Stimulated activated CD4-positive, alpha-beta T cell treated with anti-CD3 and anti-CD28 coated beads, Interleukin-2, amount 100 ng/mL, for 48 hours (primary cell): Measurements from ENCODE around the gene HIVEP1.
"Not testable (repeated sequence)": the region's sequence is repeated elsewhere in the genome, so short reads cannot be mapped to it uniquely, and the experiment has no call there.

ENCODE experiments used
- DNase-seq, 2 donors: peaks; one replicate each; pipeline ENCODE4 v3.0.0-alpha.2; 2020

The HIVEP1 gene

DNA sequence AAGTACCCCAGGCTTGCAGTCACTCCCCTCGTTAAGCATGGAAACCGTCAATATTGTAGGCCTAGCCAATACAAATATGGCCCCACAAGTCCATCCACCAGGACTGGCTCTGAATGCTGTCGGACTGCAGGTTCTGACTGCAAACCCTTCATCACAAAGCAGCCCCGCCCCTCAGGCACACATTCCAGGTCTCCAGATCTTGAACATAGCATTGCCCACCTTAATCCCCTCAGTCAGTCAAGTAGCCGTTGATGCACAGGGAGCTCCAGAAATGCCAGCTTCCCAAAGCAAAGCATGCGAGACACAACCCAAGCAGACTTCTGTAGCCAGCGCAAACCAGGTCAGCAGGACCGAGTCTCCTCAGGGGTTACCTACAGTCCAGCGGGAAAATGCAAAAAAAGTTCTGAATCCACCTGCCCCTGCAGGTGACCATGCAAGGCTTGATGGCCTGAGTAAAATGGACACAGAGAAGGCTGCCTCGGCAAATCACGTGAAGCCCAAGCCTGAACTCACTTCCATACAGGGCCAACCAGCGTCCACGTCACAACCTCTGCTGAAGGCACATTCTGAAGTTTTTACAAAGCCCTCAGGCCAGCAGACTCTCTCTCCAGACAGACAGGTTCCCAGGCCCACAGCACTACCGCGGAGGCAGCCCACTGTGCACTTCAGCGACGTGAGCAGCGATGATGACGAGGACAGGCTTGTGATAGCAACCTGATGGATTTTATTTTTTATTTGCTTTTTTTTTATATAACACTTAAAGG is 151.8 kb downstream of the HIVEP1 start:
- no peak for DNase-seq

DNA sequence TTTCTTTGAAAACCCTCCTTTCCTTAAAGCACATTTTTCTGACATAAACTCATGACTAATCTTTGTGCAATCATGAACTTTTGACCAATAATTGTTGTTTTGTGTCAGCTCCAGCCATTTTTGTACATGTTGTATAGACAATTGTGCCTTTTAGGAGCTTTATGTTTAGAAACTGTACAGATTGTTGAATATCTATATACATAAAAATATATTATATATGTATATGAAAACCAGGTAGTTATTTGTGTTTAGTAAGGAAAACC is 152.3 kb downstream of the HIVEP1 start:
- no peak for DNase-seq

DNA sequence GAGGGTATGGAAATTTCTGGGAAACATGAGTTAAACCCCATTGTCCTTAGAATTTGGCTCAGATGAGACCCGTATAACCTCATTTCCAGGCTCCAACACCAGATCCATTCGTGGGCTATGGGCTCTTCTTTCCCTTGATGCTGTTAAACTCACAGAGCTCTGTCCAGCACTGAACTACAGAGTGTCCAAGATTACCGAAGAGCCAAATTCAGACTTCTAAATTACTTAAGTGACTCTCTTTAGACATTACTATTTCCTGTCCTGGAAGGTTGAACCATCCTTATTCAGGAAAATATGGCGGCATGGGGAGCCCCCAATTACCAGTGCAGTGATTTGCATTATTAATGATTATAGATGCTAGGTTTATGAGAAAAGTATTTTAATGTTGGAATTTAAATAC is 153.2 kb downstream of the HIVEP1 start:
- DNase-seq: no peak

DNA sequence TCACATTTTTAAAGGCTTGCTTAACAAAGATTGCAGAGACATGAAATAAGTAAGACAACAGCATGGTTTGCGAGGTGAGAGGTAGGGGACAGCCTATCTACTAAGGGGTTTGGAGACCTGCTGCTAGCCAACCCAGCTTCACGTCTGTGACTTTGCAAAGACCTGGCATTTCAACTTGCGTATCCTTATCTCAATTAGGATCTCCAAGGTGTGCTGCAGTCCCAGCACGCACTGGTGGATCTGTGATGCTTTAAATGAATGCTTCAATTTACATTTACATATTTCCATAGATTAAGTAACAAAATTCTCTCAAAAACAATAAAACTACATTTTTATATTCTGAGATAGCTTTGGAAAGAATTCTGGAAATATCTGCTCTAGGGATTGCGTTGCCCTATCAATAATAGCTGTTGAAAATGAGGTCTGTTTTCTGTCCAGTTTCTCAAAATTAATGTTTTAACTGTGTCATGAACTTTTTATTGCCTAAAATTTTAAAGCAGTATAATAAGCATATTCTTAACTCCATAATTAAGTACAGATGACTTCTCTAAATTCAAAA is 153.7 kb downstream of the HIVEP1 start:
- DNase-seq: no peak

DNA sequence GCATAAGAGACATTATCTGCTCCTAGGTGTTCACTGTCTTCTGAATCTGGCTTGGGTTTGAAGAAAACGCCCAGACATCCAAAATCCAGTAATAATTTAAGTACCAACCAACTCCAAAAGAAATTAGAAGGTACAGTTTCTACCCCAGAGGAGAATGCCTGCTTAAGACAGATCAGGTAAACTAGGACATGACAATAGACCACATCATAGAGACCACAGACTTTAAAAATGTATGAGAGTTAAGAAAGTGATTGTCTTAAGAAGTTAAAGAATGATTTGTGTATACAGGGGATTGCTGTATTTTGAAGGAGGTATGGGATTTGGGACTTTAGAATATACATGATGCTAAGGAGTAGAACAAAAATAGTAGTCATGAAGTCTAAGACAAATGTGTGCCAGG is 157.3 kb downstream of the HIVEP1 start:
- no peak for DNase-seq

DNA sequence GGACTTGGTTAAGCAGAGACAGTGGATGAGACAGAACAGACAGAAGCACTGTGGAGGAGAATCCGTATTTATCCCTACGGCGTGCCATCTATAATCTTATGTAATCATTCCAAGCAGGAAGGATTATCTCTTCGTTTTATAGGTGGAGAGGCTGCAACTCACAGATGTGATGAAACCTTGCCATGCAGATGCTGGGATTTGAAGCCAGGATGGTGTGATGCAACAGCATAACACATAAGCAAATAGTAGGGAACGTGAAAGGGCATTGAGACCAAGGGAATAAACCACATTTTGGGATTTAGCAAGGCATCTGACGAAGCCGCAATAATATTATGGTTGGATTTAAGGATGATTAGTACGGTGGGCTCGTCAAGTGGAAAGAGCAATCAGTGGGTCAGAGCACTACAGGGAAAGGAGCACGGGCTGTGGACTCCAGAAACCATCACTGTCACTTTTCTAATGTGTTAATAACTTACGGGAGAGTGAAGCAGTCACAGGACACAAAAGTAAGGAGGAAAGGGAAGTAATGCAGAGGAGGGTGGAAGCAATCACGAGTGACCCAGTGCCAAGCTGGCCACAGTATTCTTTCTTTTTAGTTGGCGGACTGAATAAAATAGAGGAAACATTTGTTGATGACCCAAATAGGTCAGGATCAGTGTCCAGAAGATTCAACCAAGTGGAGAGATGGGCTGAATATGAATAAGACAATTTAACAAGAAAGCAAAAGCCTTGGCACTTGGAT is 158.4 kb downstream of the HIVEP1 start:
- no peak for DNase-seq

DNA sequence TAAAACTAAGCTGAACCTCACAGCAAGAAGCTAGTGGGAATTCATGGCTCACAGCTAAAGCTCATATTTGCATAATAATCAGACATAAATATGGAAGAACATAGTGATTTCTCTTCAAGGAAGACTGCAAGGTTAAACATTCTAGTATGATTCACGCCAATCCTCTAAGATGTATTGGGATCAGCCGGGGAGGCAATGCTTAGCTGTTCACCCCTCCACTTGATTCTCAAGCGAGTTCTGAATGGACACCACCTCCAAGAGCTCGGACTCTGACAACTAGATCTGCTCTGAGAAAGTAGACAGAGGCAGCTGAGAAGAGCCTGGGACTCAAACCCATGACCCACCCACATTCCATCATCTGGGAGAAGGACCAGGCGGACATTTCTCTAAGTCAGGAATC is 159.6 kb downstream of the HIVEP1 start:
- DNase-seq: no peak

DNA sequence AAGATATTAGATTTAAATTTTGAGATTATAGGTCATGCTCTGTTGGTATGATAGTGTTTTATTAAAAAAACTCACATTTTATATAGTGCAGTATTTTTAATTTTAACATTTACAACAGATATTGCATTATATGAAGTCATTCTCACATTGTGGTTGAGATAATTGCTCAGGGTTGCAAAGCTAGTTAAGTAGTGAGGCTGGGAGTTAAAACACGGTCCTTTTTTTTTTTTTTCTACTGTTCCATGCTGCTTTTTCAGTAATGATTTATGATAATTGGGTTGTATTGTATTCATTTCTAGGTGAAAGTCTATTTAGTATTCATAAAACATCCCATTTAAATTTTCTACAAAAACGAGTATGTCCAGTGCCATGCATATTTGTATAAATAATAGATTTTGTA is 160.5 kb downstream of the HIVEP1 start:
- no peak for DNase-seq

DNA sequence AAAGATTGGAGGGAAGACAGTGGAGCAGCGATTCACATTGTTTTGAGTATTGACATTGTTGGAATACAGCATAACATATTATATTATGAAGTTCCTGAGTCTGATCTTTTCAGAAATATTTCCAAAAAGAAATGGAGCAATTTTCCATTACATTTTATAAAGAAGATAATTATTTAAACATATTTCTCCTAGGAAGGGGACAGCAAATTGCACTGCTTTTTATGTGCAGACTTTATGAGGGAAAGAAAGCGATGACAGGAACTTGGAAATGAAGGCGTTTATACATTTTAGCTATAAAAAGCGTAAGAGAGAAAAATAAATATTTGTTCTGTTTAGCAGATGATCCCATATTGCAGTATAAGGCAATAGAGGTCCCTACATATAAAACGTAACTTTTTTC is 161.1 kb downstream of the HIVEP1 start:
- DNase-seq: no peak

DNA sequence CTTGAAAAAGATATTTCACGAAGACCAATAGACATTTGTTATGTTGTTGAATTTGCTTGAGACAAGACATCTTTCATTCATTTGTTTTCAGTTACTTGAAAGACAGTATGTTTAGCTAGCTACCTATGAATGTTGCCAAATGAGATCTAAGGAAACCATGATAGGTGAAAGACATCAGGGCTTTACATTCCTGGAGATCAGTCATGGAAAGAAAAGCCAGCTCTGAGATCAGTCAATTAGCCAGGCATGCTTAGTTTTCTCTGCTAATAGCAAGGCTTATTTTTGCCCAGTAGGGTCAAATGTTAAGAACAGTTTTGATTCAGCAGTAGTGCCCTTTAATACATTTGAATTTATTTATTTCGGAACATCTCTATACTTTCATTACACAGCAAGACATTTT is 161.5 kb downstream of the HIVEP1 start:
- no peak for DNase-seq

DNA sequence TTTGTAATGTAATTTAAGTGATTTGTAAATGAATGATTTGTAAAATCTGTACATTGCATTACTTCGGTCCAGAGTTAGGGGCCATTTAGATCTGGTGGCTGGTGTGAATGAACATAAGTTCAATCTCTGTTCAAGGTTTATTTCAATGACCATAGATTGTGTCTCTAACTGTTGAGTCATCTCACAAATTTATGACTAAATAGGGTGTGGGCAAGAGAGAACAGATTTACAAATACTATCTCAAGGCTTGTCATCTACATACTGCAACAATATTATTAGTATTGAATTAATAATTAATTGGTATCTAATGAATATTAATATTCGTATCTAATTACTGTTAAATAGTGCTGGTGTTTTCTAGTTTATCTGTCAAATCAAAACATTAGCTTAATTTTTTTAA is 162.8 kb downstream of the HIVEP1 start:
- no peak for DNase-seq

DNA sequence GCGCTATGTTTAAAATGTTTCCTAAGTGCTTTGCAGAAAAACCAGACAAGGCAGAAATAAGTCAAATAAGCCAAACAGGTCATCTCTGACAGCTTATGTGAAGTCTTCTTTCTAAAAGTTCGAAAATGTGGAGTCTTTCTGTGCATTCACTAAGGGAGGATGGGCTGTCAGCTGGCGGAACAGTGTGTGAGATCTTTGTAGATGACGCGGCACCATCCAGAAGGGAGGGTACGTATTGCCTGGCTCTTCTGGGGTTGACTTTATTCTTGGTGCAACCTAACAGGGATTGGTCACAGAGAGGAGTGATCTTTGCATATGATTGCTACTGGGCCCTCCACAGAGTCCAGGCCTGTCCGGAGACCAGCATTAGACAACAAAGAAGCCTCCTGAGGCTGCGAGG is 163.5 kb downstream of the HIVEP1 start:
- no peak for DNase-seq

DNA sequence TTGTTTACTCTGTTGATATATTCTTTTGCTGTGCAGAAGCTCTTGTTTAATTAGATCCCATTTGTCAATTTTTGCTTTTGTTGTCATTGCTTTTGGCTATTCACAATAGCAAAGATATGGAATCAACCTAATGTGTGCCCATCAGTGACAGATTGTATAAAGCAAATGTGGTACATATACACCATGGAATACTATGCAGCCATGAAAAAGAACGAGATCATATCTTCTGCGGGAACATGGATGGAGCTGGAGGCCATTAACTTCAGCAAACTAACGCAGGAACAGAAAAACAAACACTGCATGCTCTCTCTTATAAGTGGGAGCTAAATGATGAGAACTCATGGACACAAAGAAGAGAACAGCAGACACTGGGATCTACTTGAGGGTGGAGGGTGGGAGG is 164.7 kb downstream of the HIVEP1 start:
- not testable (repeated sequence) for DNase-seq

DNA sequence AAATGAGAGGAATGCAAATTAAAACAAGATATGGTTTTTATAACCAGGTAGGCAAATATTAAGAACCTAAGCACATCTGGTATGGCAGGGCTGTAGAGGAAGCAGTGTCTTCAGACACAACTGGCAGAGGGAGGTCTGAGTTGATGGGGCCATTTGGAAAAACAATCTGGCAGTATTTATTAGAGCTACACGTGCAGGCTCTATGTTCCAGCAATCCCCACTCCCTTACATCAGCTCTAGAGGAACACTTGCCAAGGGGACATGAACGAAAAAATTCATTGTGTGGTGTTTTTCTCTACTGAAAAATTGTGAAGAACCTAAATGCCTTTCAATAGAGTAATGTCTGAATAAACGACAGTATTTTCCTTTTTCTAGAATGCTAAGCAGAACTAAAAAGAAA is 166.4 kb downstream of the HIVEP1 start:
- DNase-seq: no peak

DNA sequence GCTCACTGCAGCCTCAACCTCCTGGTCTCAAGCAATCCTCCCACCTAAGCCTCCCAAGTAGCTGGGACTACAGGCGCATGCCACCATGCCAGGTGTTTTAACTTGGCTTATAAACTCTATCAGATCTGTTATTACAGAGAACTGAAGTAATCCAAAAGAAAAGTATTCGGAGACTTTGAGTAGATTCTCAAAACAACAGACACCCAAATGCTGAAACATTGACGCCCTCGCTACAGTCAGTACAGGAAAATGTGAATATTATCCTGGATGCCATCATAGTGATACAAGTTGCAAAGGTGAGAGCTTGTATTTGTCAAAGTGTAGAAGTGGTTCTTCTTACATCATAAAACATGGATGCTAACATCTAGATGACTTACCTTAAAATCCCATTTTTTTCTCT is 169.4 kb downstream of the HIVEP1 start:
- no peak for DNase-seq

DNA sequence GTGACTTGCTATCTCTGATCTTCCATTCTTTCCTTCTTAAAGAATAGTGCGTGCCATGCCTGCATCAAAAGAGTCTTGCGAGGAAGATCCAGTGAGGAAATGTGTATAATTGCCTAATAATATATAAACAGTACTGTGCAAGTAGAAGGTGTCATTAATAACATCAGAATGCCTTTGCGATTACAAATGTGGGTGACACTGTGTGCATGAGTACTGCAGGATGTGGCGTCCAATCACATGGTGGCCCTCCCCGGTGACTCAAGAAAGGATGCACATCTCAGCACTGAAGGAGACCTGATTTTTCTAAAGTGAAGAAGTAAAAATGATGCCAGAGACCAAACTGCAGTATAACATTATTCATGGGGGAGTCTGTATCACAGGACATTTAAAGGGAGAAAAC is 170.6 kb downstream of the HIVEP1 start:
- DNase-seq: no peak

DNA sequence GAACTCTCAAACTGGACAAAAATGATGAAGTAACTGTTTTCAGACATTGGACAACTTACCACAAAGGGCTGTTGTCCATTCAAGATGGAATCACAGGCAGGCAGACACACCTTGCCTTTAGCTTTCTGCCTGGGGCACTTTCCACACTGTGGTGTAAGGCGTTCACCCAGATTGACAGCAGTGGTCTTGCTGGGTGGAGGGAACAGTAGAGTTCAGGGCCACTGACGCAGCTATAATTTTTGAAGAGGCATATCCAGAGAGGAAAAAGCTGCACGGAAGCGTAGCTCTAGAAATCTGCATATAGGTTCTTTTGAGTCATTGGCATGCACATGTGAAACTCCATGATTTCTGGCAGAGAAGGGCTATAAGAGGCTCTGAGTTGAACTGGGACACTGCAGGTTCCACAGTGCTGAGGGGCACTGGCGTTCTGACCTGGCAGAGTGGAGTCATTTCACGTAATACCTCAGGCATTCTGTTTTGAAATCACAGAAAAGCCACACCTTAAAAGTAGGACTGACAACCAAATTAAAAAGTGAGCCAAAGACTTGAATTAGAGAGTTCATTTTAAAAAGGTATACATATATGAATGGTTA is 173.1 kb downstream of the HIVEP1 start:
- no peak for DNase-seq

DNA sequence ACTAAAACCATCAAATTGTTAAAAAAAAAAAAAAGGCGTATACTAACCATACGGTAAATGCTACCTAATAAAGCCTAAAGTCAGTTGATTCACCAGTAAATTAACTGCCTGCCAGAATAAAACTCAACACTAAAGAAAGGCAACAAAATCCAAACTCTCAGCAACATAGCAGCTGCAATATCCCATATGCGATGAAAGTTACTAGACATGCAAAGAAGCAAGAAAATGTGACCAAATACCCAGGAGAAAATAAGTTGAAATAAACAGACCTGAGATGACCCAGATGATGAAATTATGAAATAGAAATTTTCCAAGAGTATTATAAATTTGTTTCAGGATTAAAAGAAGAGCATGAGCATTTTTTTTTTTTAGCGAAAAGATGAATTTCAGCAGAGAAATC is 174.4 kb downstream of the HIVEP1 start:
- DNase-seq: no peak

DNA sequence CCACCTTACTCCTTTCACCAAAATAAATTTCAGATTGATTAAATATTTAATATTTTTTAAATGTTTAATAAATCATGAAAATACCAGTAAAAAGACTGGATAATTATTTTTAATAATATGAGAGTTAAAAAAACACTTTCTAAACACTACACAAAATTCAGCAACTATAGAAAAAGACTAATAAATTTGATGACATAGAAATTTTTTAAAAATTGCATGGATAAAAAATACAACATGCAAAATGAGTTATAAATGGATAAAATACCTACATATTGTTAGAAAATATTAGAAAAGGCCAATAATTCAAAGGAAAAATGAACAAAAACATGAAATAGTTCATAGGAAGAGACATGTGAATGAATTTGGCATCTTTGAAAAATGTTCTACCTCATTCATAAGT is 177.0 kb downstream of the HIVEP1 start:
- no peak for DNase-seq

DNA sequence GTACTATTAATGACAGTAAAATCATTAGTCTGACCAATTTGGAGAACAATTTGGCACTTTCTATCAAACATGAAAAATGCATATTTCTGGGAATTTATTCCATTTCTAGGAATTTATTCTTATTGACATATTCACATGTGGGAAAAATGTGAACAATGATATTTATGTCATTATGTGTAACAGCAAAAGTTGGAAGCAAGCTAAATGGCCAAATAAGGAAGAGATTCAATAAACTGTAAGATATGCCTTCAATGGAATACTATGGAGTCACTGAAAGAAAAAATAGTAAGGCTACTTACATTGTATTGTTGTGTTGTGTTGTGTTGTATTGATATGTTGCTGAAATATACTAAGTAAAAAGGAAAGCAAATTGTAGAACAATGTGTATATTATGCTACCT is 177.5 kb downstream of the HIVEP1 start:
- no peak for DNase-seq

DNA sequence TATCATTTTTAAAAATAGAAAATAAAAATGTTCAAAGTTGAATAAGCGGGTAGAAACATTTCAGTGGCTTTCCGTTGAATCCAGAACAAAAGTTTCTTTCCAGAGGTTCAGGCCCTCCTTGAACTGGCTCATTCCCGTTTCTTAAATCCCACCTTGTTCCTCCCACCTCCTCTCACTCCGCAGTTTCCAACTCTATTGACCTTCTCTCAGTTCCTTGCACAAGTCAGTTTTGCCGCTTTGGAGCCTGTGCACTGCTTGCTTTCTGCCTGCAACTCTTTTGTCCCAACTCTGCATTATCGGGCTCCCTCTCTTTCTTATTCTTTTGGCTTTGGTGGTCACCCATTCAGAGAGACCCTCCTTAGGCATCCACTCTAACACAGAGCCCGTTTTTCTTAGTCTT is 178.1 kb downstream of the HIVEP1 start:
- no peak for DNase-seq

DNA sequence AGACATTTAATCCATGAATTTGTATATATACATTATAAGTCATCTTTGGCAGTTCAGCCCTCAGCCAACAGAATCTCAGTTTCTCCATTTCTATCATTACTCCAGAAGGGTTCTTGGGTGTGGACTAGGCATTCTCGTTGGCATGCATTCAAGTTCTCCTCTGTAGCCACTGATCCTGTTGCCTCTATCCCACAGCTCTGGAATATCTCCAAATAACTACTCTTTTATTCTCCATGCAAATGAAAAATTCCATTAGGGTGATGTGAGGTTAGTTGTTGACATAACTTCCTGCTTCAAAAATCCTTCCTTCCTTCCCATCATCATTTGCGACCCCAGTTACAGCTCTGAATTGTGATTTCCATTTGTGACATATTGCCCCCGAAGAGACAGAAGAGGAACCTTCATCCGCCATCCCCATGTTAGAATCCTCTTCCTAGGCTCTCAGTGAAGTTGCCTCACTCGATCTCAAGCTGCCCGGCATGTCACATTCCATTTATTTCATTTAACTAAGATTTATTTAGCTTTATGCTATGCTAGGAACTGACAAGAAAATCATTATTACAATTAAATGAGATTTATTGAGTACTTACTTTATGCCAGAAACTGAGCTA is 184.3 kb downstream of the HIVEP1 start:
- no peak for DNase-seq

DNA sequence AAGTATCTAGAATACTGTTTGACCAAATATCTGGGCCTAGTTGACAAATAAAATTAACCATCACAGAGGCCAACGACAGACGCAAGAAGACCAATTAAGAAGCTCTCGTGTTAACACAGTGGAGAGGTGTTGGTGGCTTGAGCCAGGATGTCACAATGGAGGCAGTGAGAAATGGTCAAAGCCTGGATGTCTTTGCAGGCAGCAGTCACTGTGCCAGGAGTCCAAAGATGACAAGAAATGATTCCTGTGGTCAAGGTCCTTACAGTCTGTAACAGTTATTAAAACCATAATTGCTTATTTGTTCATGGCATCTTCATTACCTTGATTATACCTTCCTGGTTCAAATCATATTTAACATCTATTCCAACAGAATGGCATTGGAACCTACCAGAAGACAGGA is 186.7 kb downstream of the HIVEP1 start:
- no peak for DNase-seq

DNA sequence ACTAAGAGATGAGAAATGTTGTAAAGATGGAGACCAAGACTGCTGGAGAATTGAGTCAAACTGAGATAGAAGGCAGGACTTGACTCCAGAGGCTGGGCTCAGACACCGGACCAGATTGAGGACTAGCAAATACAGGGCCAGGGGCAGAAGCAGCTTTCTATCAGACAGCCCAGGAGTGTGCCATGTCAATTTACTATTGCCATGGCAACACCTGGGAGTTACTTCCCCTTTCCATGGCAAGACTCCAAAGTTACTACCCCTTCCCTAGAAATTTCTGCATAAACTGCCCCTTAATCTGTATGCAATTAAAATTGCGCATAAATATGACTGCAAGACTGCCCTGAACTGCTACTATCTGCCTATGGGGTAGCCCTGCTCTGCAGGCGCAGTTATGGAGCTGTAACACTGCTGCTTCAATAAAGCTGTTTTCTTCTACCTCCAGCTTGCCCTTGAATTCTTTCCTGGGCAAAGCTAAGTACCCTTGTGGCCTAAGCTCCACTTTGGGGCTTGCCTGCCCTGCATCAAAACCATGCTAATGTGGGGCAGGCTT is 188.0 kb downstream of the HIVEP1 start:
- no peak for DNase-seq
